Neural progenitor cell (in vitro differentiated cells): Measurements from ENCODE around the gene SLC25A47. TPM values are rescaled to one million over a fixed set of nuclear protein-coding genes. Genes with fewer than 3 reads are reported as not detected.

Experiments used
- DNase-seq: peaks from one replicate; pipeline ENCODE4 v3.0.0-alpha.2; 2016; ENCODE audit warnings: low spot score
- H2AFZ ChIP-seq: fragments of 200-600 bp; sonication (generic); replicated peaks from 2 replicates; pipeline ENCODE4 v1.6.1; 2016; ENCODE audit warnings: antibody characterized with exemption
- H3F3A ChIP-seq: fragments of 200-600 bp; sonication (generic); 2 replicates; pipeline ENCODE4 v1.6.1; 2016; ENCODE audit warnings: antibody characterized with exemption, low read depth
- H3K27ac ChIP-seq: fragments of 200-600 bp; sonication (generic); 2 replicates; pipeline ENCODE4 v1.5.1; 2016; ENCODE audit warnings: mild to moderate bottlenecking
- H3K27me3 ChIP-seq: fragments of 200-600 bp; sonication (generic); 2 replicates; pipeline ENCODE4 v1.6.1; 2016; ENCODE audit warnings: mild to moderate bottlenecking, moderate library complexity
- H3K36me3 ChIP-seq: fragments of 200-600 bp; sonication (generic); 2 replicates; pipeline ENCODE4 v1.5.1; 2016
- H3K4me1 ChIP-seq: fragments of 200-600 bp; sonication (generic); 2 replicates; pipeline ENCODE4 v1.6.1; 2016; ENCODE audit warnings: mixed run types
- H3K4me2 ChIP-seq: fragments of 200-600 bp; sonication (generic); 2 replicates; pipeline ENCODE4 v1.6.1; 2016
- H3K4me3 ChIP-seq: fragments of 200-600 bp; sonication (generic); 2 replicates; pipeline ENCODE4 v1.5.1; 2016
- H3K79me2 ChIP-seq: fragments of 200-600 bp; sonication (generic); 2 replicates; pipeline ENCODE4 v1.6.1; 2016; ENCODE audit warnings: low read depth
- H3K9ac ChIP-seq: fragments of 200-600 bp; sonication (generic); 2 replicates; pipeline ENCODE4 v1.6.1; 2016
- H3K9me3 ChIP-seq: fragments of 200-600 bp; sonication (generic); 2 replicates; pipeline ENCODE4 v1.5.1; 2016; ENCODE audit warnings: low read depth
- H4K20me1 ChIP-seq: fragments of 200-600 bp; sonication (generic); 2 replicates; pipeline ENCODE4 v1.6.1; 2016; ENCODE audit warnings: low read depth
- H3K27ac Mint-ChIP-seq: 3 replicates; pipeline ENCODE4 v1.8.0; 2021; ENCODE audit warnings: mixed read lengths
- H3K27me3 Mint-ChIP-seq: 2 replicates; pipeline ENCODE4 v1.8.0; 2022; ENCODE audit warnings: low read depth, mild to moderate bottlenecking, inconsistent platforms, moderate library complexity, mixed read lengths; ENCODE audit not compliant: insufficient read depth
- H3K36me3 Mint-ChIP-seq: 3 replicates; pipeline ENCODE4 v1.8.0; 2021; ENCODE audit warnings: mixed read lengths
- H3K4me1 Mint-ChIP-seq: 3 replicates; pipeline ENCODE4 v1.8.0; 2021; ENCODE audit warnings: mixed read lengths
- H3K4me3 Mint-ChIP-seq: 3 replicates; pipeline ENCODE4 v1.8.0; 2021; ENCODE audit warnings: mild to moderate bottlenecking, moderate library complexity, mixed read lengths
- H3K9me3 Mint-ChIP-seq: 3 replicates; pipeline ENCODE4 v1.8.0; 2020; ENCODE audit warnings: mixed read lengths
- EZH2 ChIP-seq: fragments of 200-600 bp; sonication (generic); IDR thresholded peaks from 2 replicates; pipeline ENCODE4 v1.6.1; 2017; ENCODE audit warnings: antibody characterized with exemption, mild to moderate bottlenecking, moderate library complexity
- EZH2phosphoT487 ChIP-seq: fragments of 200-600 bp; sonication (generic); IDR thresholded peaks from 2 replicates; pipeline ENCODE4 v1.6.1; 2017; ENCODE audit warnings: antibody characterized with exemption
- total RNA-seq: library from RNA; depleted of rRNA; stranded (reverse); fragments of >200 nt; gene quantifications from 2 replicates; pipeline ENCODE4 v1.2.3, GENCODE V29; 2015; ENCODE audit warnings: low replicate concordance
- TF ChIP-seq, protein P1 (sequence below): fragments of 200-600 bp; sonication (generic); IDR thresholded peaks from 2 replicates; pipeline ENCODE4 v1.5.1; 2017; ENCODE audit warnings: antibody characterized with exemption, mild to moderate bottlenecking

Gene SLC25A47
- total RNA-seq, 1 donor from 2014 or later = not detected

DNA sequence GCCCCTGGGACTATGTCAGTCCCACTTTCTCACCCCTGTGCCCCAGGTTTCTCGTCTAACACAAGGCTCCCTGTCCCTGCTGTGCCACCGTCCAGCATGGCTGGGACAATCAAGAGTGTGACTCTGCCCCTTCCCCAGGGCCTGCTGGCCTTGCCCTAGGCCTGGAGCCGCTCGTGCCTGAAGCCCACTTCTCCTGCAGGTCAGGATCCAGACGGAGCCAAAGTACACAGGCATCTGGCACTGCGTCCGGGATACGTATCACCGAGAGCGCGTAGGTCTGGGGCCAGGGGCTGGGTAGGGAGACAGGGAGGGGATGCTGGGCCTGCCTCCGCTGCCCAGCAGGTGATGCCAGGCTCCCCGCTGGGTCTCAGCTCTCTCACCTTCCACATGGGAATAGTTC lies 2.8 kb downstream of the SLC25A47 start:
- DNase-seq = no peak
- H3K36me3 Mint-ChIP-seq = no peaks in the 10 kb centered on the region
- H3K27ac ChIP-seq = no peak overlapping the region
- H3K9me3 ChIP-seq = no peaks in the 10 kb centered on the region
- no peaks in the 10 kb centered on the region for H3K9me3 Mint-ChIP-seq
- H3K4me1 ChIP-seq = peaks cover 5% of the 10 kb centered on the region
- H3K4me2 ChIP-seq = no peak overlapping the region
- H3K79me2 ChIP-seq = no peaks in the 10 kb centered on the region
- H3K4me1 Mint-ChIP-seq = peaks cover 3% of the 10 kb centered on the region
- H3K27me3 ChIP-seq = no peaks in the 10 kb centered on the region
- TF ChIP-seq EZH2 = no peak
- TF ChIP-seq, protein P1, sequence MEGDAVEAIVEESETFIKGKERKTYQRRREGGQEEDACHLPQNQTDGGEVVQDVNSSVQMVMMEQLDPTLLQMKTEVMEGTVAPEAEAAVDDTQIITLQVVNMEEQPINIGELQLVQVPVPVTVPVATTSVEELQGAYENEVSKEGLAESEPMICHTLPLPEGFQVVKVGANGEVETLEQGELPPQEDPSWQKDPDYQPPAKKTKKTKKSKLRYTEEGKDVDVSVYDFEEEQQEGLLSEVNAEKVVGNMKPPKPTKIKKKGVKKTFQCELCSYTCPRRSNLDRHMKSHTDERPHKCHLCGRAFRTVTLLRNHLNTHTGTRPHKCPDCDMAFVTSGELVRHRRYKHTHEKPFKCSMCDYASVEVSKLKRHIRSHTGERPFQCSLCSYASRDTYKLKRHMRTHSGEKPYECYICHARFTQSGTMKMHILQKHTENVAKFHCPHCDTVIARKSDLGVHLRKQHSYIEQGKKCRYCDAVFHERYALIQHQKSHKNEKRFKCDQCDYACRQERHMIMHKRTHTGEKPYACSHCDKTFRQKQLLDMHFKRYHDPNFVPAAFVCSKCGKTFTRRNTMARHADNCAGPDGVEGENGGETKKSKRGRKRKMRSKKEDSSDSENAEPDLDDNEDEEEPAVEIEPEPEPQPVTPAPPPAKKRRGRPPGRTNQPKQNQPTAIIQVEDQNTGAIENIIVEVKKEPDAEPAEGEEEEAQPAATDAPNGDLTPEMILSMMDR = no peak
- TF ChIP-seq EZH2phosphoT487 = no peak
- no peak overlapping the region for H3K9ac ChIP-seq
- H4K20me1 ChIP-seq = no peaks in the 10 kb centered on the region
- H3K27ac Mint-ChIP-seq = no peak overlapping the region
- H3F3A ChIP-seq = no peaks in the 10 kb centered on the region
- no peak overlapping the region for H2AFZ ChIP-seq
- H3K27me3 Mint-ChIP-seq = peaks cover 4% of the 10 kb centered on the region
- no peak overlapping the region for H3K4me3 ChIP-seq
- no peak overlapping the region for H3K4me3 Mint-ChIP-seq
- H3K36me3 ChIP-seq = no peaks in the 10 kb centered on the region

DNA sequence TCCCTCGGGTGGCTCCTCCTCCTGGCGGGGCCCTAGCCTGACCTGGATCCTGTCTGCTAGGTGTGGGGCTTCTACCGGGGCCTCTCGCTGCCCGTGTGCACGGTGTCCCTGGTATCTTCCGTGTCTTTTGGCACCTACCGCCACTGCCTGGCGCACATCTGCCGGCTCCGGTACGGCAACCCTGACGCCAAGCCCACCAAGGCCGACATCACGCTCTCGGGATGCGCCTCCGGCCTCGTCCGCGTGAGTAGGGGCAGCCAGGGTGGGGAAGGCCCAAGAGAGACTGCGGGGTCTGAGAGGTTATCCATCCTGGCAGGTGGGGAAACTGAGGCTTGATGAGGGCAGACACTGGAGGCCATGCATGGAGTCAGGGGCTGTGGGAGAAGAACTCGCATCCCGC lies 4.0 kb downstream of the SLC25A47 start:
- Mint-ChIP-seq H3K9me3 (no peaks in the 10 kb centered on the region), H3K27me3 (peaks cover 7% of the 10 kb centered on the region), H3K27ac (no peak overlapping the region), H3K4me1 (peaks cover 6% of the 10 kb centered on the region), H3K4me3 (no peak overlapping the region), H3K36me3 (no peaks in the 10 kb centered on the region)
- H2AFZ ChIP-seq = no peak overlapping the region
- no peaks in the 10 kb centered on the region for H3F3A ChIP-seq
- H4K20me1 ChIP-seq = no peaks in the 10 kb centered on the region
- no peak overlapping the region for H3K9ac ChIP-seq
- peaks cover 5% of the 10 kb centered on the region for H3K4me1 ChIP-seq
- no peaks in the 10 kb centered on the region for H3K9me3 ChIP-seq
- H3K27ac ChIP-seq = no peak overlapping the region
- H3K79me2 ChIP-seq = no peaks in the 10 kb centered on the region
- no peak overlapping the region for H3K4me3 ChIP-seq
- H3K4me2 ChIP-seq = no peak overlapping the region
- H3K36me3 ChIP-seq = no peaks in the 10 kb centered on the region
- H3K27me3 ChIP-seq = no peaks in the 10 kb centered on the region
- no peak for DNase-seq
- TF ChIP-seq, protein P1 = no peak
- TF ChIP-seq EZH2phosphoT487 (no peak), EZH2 (no peak)

DNA sequence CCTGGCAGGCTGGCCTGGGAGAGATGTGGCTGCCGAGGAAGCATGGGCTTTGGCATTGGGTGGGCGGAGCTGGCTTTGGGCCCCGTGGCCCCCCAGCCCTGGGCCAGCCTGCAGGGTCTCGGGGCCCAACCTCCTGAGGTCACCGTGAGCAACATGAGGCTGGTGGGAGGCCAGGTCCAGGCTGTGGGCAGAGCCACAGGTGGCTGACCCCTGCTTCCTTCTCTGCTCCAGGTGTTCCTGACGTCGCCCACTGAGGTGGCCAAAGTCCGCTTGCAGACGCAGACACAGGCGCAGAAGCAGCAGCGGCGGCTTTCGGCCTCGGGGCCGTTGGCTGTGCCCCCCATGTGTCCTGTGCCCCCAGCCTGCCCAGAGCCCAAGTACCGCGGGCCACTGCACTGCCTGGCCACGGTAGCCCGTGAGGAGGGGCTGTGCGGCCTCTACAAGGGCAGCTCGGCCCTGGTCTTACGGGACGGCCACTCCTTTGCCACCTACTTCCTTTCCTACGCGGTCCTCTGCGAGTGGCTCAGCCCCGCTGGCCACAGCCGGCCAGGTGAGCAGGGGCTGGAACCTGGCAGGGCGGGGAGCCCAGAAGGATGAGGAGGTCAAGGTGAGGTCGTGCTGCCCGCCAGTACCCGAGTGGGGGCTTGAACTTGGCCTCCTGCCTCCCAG lies 5.5 kb downstream of the SLC25A47 start:
- Mint-ChIP-seq H3K9me3 (no peaks in the 10 kb centered on the region), H3K27ac (no peak overlapping the region), H3K4me1 (peaks cover 6% of the 10 kb centered on the region), H3K36me3 (no peaks in the 10 kb centered on the region), H3K4me3 (no peak overlapping the region), H3K27me3 (peaks cover 7% of the 10 kb centered on the region)
- H3K9me3 ChIP-seq = no peaks in the 10 kb centered on the region
- no peak overlapping the region for H3K4me3 ChIP-seq
- no peak for DNase-seq
- no peak overlapping the region for H3K4me2 ChIP-seq
- no peaks in the 10 kb centered on the region for H4K20me1 ChIP-seq
- no peak overlapping the region for H3K9ac ChIP-seq
- H3K4me1 ChIP-seq = peaks cover 5% of the 10 kb centered on the region
- H3K36me3 ChIP-seq = no peaks in the 10 kb centered on the region
- H3K27me3 ChIP-seq = no peaks in the 10 kb centered on the region
- H3K27ac ChIP-seq = no peak overlapping the region
- no peaks in the 10 kb centered on the region for H3F3A ChIP-seq
- TF ChIP-seq EZH2 = no peak
- no peaks in the 10 kb centered on the region for H3K79me2 ChIP-seq
- H2AFZ ChIP-seq = no peak overlapping the region

DNA sequence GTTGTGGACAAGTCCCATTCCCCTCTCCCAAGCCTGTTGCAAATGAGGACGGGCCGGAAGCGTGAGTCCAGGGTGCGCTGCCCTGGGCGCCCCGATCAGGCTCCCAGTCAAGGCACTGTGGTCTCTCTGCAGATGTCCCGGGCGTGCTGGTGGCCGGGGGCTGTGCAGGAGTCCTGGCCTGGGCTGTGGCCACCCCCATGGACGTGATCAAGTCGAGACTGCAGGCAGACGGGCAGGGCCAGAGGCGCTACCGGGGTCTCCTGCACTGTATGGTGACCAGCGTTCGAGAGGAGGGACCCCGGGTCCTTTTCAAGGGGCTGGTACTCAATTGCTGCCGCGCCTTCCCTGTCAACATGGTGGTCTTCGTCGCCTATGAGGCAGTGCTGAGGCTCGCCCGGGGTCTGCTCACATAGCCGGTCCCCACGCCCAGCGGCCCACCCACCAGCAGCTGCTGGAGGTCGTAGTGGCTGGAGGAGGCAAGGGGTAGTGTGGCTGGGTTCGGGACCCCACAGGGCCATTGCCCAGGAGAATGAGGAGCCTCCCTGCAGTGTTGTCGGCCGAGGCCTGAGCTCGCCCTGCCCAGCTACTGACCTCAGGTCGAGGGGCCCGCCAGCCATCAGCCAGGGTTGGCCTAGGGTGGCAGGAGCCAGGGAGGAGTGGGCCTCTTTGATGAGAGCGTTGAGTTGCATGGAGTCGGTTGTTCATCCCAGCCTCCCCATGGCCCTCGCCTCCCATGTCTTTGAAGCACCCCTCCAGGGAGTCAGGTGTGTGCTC lies 6.3 kb downstream of the SLC25A47 start:
- H3K27me3 Mint-ChIP-seq = peaks cover 5% of the 10 kb centered on the region

More for the DNA sequence above, 6.3 kb downstream of the SLC25A47 start:
- H3K4me2 ChIP-seq = no peak overlapping the region
- no peaks in the 10 kb centered on the region for H4K20me1 ChIP-seq
- no peak overlapping the region for H3K27ac ChIP-seq
- DNase-seq = no peak
- H3K27me3 ChIP-seq = no peaks in the 10 kb centered on the region
- H3F3A ChIP-seq = no peaks in the 10 kb centered on the region
- H2AFZ ChIP-seq = no peak overlapping the region
- peaks cover 5% of the 10 kb centered on the region for H3K4me1 ChIP-seq
- Mint-ChIP-seq H3K4me3 (no peak overlapping the region), H3K9me3 (no peaks in the 10 kb centered on the region), H3K36me3 (no peaks in the 10 kb centered on the region), H3K4me1 (peaks cover 5% of the 10 kb centered on the region), H3K27ac (no peak overlapping the region)
- H3K9ac ChIP-seq = no peak overlapping the region
- no peak overlapping the region for H3K4me3 ChIP-seq
- no peaks in the 10 kb centered on the region for H3K36me3 ChIP-seq
- H3K79me2 ChIP-seq = no peaks in the 10 kb centered on the region
- TF ChIP-seq EZH2 (no peak), EZH2phosphoT487 (no peak)
- TF ChIP-seq, protein P1 = no peak
- no peaks in the 10 kb centered on the region for H3K9me3 ChIP-seq
